Cerebellar nuclear complex (tissue), 1 donor: ENCODE results near the gene PALLD.

ENCODE experiments used
- DNase-seq, 2 experiments: peaks; one replicate each; lab custom pipeline; 2025; lab: John Stamatoyannopoulos, UW

PALLD gene

DNA sequence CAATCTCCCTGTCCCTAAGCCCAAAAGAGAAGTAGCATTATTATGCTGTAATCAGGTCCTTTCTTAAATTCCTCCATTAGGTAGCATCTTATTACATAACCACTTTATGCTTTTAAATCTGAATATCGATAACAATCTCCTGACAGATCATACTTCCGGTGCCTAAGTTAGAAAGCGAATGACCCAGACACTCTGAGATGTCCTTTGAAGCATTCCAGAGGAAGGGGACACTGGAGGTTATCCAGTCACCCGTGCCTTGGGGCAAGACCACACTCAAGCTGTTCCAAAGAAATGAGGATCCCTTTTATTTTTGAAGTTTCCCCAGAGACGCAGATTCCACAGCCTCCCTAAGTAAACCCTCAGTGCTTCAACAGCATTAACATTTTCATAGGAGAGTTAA, 125.7 kb downstream of the PALLD start:
- DNase-seq, result no peak

DNA sequence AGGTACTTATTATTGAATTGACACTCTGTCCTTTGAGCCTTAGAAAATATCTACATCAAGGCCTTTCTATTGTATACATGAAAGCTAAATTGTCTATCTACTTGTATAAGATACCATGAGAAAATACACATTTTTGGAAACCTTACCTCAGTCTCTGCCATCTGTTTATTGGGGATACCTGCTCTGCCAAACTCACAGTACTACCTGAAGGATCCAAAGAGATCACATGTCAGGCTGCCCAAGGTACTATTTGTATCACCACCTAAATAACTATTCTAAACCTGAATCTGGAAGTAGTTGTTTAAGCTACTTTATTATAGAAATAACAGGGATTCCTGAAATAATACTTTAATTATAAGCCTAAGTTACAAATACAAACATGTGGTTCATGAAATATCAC, 126.2 kb downstream of the PALLD start:
- peak in 1 of 2 experiments; percentile 16 for DNase-seq

- no peak for DNase-seq
Observed at GRCh38 chr4:168623484-168623883, 126.6 kb downstream of the PALLD start.

GRCh38 chr4:168628251-168628650, 131.4 kb downstream of the PALLD start:
- DNase-seq, result no peak

DNA sequence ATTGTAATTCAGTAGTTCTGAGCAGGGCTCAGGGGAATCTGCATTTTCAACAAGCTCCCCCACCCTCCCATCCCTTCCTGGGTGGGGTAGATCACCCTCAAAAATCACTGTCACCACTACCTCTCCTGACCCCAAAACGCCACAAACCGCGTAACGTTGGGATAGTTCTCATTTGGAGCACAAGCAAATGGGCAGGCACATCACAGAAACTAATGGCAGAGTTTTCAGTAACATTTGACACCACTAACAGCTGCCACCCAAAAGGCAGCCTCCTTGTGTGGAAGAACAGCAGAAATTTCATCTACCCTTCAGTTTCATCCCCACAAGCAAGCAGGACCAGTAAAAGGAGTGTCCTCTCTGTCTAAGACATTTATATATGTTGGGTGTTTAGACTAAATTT, 132.7 kb downstream of the PALLD start:
- no peak for DNase-seq

GRCh38 chr4:168630445-168631187, 133.8 kb downstream of the PALLD start:
- no peak for DNase-seq

DNA sequence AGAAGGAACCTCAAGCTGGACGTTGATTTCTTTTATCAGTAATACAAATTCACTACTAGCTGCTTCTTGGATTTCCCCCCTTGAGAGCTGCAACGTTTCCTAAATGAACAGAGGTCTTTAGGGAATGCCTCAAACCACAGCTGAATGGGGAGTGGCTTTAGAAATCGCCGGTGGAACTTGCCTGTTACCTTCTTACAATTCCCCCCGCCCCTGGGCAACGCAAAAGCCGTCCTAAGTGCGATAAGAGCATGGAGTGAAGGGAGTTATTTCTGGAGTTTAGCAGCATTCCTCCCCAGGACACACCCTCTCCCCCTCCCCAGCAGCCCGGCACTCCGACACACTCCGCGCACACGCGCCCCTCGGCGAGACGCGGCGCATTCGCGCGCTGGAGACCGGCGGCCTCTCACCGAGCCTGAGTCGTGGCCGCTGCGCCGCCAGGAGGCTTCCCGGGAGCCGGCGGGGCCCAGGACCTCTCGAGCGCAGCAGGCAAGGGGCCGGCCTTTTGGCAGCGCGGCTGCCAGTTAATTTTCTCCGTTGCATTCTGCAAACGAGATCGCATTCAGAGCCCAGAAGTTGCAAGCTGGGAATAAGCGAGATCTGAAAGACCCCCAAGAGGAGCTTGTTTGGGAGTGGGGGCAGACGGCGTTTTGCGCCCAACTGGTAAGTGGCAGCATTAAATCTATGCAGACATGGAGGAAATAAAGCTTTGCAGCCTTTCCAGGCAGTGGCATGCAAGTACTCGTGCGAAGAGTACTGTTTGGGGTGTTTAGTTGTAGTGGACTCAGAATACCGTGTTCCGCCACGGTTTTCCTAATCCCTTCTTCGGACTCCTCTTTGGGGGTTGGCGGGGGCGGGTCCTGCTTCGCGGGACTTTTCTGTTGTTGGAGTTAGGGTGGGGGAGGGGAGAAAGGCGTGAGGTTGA, 134.7 kb downstream of the PALLD start:
- no peak for DNase-seq

DNA sequence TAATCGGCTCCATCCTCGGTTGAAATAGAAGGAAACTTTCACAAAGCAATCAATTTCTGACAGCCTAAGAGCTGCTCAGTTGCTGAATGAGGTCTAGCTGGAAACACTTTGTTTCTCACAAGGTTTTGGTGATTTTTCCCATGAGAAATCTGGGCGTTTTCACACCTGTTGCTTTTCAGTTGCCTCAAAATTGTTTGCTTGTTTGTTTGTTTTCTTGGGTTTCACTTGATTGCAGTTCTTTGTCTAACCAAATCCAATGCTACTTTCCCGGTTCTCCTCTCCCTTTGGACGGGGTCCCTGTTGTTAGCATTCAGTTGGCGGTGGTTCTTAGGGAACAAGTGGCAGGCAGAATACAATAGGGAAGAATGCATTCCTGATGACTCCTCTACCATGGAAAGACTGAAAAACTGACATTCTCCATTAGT, 135.5 kb downstream of the PALLD start:
- DNase-seq, result no peak

GRCh38 chr4:168633064-168633463, 136.2 kb downstream of the PALLD start:
- DNase-seq, result no peak

- DNase-seq, result no peak
Observed at GRCh38 chr4:168633496-168633895, 136.6 kb downstream of the PALLD start.

DNA sequence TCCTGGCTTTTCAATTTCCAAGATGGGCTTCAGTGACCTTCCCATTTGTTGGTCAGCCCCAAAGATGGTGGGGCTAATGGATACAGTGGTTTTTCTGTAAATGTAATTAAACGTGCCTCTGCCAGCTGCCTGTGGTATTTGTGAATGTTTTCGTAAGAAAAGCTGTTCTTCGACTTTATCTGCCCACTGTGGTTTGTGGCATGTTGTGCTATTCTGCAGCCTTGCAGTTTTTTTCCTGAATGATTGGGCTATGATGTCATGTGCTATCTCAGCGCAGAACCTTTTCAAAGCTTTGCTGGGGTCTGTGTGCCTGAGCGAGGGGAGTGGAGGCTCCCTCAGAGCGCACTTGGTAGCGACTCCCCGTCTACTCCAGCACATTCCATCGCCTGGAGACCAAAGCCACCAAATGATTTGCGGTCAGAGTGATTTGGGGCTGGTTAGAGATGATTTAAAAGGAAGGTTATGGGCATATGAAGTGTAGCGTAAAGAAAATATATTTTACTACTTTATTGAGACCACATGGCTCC, 137.5 kb downstream of the PALLD start:
- no peak for DNase-seq

GRCh38 chr4:168636040-168636439, 139.2 kb downstream of the PALLD start:
- DNase-seq, result no peak

DNA sequence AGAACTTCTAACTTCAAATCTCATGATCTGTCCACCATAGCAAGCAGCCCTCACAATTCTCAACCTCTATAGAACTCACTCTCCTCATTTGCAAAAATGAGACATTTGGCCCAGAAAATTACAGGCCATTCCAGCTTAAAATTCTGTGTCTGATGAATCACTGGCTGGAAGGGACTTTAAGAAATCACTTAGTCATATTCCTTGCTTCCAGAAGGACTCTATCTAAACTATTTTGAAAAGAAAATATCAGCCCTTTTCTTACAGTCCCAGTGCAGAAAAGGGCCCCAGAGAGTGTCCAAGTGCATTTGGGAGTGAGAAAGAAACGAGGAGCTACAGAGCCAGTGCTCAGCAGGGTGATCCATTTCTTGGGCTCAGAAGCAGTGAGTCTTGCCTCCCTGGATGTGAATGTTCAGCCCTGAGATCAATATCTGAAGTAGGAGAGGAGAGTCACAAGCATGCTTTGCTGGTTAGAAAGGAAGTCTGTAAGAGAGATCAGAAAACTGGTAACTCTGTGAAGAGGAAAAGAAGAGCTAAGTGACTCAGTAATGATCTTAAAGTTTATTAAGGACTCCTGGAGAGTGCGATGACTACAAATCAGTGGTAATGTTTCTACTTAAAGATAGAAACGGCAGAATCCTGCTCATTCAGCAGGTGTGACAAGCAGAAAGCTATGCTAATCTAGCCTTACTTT, 139.8 kb downstream of the PALLD start:
- DNase-seq, result no peak

GRCh38 chr4:168637872-168638756, 141.3 kb downstream of the PALLD start:
- no peak for DNase-seq

DNA sequence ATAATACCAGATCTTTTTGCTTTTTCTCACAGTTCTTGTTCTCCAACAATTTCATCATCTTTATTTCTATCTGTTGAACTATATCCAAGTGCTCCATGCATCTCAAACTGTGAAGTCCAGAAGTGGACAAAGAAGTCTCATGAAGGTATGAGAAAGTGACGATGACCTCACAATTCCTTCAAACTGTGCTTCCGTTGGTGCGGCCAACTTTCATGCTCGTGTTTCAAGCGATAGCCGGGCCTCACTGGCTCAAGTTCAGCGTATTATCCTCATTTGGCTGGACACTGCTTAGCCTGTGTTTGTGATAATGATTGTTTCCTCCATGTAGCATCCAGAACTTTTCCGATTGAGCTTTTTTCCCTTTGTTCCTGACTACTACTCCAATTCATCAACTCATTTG, 143.1 kb downstream of the PALLD start:
- DNase-seq, result no peak

DNA sequence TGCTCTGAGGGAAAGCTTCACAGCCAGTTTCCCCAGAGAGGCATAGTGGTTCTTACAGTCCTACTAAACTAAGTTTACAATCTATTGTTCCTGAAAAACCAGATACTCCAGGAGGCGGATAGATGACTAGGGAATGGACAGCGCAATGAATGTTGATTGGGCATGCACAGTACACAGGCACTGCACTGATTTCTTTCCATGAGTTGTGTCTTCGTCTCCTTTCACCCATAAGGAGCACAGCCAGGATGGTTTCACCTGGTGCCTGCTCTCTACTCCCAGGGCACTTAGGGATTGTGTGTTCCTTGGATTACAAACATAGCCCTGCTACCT, 144.9 kb downstream of the PALLD start:
- DNase-seq, result no peak

DNA sequence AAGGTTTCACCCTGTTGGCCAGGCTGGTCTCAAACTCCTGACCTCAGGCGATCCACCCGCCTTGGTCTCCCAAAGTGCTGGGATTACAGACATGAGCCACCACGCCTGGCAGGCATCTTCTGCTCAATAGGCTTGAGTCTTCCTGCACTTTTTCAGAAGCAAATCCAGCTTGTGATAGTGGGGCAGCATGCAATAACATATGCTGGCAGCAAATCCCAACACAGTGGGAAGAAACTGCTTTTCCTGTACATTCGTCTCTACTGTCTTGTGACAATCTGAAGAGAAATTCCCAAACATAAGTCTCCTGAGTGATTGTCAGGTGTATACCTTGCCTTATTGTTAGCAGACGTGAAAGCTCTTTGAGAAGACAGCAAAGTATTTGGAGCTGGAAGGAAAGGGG, 145.7 kb downstream of the PALLD start:
- DNase-seq, result no peak

GRCh38 chr4:168643111-168643795, 146.4 kb downstream of the PALLD start:
- DNase-seq, result no peak

- no peak for DNase-seq
Observed at GRCh38 chr4:168643796-168644159, 146.9 kb downstream of the PALLD start.

DNA sequence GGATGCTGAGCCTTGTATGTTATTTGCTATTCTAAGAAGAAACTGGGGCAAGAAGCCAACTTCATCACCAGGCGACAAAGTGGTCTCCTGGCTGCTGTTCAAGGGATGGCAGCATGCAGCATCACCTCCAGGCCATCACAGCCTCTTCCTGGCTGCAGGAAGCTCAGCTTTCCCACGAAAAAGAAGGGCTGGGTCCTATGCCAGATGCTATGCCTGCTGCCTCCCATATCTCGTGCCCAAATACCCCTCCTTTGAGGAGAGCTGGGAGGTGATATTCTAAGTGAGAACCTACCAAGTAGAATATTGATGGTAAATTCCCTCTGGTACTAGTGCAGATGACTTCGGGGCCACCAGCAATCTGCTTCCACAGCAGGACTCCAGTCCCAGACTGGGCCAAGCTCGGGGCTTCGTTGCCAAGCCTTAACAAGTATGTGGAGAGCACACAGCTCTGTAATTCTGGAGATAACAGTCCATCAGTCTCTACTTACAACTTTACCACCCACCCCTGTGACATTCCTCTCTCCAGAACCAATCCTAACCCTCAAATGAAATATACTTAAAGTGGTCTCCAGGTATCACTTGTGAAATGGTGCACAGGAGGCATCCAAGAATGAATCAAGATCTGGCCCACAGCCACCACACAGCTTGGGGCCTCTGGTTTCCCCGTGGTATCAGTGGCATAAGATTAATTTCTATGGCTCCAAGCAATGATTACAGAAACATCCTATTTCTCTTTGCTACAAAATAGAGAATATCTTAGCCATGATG, 149.3 kb downstream of the PALLD start:
- peak; percentile 16 to 48 for DNase-seq
